GM19035 (cell line): ENCODE measurements around the gene SHISAL2A.

Source experiments
- ATAC-seq: cut with Tn5 transposase; IDR thresholded peaks from one replicate; pipeline ENCODE4 v1.9.1; 2021; ENCODE audit not compliant: unreplicated experiment

Gene SHISAL2A

DNA sequence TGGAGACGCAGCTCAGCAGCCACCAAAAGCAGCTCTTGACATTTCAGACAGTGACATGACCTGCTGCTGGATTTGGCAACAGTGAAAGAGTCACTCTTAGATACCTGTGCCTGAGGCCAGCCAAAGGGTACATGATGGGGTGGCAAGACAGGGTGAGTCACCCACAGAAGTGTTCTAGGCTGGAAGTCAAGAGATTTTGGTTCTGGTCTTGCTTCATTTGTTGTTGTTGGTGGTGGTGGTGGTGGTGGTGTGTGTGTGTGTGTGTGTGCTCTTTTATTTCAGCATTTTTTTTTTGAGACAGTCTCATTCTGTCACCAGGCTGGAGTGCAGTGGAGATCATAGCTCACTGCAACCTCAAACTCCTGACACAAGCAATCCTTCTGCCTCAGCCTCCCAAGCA, 25.8 kb downstream of the SHISAL2A start:
- ATAC-seq = no peak

DNA sequence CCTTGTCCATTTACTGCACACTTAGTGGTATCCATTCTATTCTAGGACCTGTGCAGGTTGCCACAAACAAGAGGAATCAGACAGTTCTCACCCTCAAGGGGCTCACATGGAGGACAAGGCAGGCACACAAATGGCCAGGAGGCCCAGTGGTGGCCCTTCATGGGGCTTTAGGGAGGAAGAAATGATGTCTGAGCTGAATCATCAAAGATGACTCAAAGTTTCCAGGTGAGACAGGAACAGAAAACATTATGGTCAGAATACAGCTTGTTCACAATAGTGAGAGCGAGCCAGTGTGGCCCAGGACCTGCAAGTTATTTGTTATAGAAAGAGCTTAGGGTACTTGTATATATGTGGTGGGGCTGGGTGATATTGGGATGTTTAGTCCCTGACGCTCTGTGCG, 26.4 kb downstream of the SHISAL2A start:
- ATAC-seq = peak; percentile 81

DNA sequence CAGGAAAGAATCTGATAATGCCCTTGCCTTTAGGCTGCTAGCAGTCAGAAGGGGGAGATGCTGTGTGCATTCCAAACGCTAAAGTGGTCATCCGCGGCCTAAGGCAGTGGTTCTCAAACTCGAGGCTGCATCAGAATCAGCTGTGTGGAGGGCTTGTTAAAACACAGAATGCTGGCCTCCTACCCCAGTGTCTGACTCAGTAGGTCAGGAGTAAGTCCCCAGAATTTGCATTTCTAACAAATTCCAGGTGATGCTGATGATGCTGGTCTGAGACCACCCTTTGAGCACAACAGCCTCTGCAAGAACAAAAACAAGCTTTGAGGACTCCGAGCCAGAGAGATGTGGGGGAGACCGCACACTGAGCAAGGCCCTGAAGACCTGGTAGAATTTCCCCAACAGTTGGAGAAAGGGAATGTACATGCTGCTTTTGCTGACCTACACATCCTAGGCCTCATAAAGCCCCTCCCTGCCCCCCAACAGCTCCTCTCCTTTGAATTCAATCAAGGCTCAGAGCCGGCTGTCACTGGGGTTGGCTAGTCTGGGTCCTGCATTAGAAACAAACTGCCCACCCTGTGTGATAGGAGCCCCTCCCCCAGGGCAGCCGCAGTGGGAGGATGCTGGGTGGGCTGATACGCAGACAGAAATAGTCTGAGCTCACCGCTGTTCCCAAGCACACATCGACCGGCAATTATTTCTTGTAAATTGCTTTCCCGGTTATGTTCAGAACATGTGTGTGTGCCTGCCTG, 27.1 kb downstream of the SHISAL2A start:
- ATAC-seq = no peak

DNA sequence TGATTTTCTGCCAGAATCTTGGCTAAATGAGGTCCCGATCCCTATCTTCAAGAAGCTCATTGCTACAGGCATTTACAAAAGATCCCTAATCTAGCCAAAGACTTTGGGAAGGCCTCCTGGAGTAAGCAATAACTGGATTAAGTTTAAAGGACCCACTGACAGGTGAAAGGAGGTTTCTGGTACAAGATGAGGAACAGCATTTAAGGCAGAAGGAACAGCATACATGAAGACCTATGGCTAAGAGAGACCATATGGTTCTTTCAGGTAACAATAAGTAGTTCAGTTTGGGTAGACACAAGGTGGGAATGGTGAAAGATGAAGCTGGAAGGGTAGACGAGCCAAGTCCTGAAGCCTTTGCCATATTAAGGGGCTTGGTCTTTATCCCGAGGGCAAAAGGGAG, 27.8 kb downstream of the SHISAL2A start:
- ATAC-seq = no peak

DNA sequence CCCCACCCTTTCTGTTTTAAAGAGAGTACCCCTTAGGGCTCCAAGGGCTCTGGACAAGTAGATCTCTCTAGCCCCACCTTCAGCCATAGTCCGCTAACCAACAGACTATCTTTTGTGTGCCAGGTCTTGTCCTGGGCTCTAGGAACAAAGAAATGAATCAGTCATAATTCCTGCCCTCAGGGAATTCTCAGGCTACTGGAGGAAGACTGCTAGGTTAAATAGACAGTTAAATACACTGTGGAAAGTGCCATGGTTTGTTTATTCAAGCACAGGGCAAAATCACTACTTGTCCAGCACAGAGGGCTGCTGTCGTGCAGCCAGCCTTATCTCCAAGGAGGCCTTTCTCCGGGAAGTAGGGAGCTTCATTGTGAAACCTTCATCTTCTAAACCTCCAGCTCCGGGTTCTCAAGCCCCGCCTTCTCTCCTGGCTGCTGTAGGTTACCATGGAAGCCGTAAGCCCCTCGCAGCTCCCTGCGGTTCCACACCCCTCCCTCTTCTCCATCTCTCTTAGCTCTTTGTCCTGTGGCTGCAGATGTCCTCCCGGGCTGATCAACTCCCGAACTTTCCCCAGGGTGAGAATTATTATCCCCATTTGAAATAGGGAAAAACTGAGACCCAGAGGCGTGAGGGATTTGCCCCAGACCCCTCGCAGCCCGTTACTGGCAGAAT, 29.8 kb downstream of the SHISAL2A start:
- no peak for ATAC-seq

DNA sequence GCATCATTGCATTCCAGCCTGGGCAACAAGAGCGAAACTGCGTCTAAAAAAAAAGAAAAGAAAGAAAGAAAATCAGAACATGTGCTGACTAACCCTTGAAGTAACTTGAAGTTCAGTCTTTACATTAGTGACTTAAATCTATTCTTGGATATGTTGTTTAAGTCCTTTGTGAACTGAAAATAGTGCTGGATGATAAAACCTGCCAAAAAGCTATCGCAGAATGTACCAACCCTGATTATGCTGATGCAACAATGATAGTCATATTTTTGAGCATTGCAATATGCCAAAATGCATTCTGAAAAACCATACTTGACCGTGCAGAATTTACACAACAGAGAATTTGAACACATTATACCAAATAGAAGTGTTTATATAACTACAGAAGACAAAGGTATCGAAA, 30.7 kb downstream of the SHISAL2A start:
- ATAC-seq = no peak

DNA sequence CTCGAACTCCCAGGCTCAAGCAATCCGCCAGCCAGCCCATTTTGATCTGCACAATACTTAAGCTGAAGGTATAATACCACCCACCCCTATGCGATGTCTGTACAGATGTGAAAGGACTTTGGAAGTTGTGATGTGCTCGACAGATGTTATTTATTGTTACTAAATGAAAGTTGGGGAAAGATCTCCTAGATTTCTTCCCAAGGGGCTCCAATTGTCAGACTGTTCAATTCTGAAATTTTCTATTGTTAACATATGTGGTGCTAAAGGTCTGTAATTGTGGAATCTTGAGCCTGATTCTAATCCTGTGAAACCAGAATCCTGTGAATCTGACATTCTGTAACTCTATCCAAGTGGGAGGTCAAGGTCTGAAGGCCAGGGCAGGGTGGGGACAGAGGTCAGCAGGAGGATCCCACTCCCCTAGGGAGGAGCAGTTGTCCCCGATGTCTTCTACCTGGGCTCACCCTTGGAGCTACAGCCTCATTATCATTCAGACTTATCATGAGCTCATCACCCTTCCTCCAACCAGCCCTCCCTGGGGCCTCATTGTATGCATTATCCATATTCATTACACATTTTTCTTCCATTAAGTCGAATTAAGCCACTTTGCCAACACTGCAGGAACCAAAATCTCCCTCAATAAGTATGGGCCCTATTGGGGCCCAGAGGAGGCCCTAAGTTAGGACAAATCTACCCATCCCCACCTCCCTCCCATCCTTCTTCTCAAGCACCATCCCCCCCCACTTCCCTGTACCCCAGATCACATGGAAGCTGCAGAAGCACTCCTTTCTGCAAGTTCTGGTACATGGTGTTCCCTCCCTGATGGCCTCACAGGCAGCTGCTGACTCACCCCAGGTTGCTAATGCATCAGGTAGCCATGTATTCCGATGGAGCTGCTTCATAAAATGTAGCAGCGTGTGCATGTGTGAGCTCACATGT, 32.3 kb downstream of the SHISAL2A start:
- no peak for ATAC-seq

DNA sequence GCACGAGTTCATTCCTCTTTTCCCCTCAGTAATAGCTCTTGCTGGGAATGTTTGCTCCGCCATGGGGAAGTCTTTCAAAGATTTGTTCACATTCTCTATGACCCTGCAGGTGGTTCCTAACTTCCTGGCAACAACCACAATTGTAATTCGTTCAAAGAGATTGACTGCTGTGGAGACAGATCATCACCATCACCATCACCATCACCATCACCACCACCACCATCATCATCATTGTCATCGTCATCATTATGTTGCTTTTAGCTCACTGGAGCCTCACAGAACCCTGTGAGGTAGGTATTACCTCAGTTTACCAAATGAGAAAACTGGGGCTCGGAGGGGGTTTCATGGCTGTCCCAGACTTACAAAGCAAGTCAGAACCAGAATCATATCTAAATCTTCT, 34.3 kb downstream of the SHISAL2A start:
- ATAC-seq = no peak

DNA sequence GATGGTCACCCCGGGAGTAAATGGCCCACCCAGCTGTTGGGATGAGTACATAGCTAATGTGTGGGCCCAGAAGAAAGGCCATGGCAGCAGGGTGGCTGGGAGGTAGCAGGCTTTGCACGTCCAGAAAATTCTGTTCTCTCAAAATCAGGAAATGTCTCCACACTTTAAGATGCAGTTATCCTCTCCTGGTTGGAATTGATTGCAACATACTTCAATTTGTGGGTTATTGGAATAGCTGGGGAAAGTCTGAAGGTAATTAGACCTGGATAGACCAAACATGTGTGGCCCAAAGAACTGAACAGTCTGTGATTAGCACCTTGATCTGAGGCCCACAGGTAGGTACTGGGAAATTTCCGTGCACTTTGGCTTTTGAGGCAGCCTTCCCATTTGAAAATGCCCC, 35.0 kb downstream of the SHISAL2A start:
- ATAC-seq = no peak

DNA sequence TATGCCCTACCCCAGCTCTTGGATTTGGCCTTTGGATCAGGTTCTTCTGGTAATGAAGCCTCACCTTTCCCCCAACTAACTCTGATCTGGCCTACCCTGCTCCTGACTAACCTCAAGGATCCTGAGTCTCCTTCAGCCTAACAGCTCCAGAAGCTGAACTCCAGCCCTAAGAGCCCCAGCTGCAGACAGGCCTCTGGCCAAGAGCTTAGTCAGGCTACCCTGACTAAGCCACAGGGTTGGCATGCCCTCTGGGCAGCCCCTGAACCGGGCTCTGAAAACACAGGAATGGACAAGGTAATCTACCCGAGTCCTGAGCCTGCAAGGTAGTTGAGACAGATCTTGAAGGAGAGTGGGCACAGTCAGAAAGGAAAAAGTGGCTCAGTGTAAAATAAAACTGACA, 35.7 kb downstream of the SHISAL2A start:
- no peak for ATAC-seq

DNA sequence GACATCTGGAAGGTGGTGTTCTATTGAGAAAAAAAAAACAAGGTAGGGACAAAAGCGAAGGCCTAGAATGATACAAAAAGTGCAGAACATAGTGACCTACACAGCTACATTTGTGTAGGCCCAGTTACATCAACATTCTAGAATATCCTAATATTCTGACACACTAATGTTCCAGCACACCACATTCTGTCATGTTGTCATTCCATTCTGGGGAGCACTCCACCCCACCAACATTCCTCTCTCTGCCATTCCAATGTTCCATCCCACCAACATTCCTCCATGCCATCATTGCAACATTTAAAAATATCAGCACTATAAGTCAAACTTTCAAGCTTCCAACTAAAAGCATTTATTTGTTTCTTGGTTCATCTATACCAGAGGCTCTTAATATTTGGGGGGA, 36.7 kb downstream of the SHISAL2A start:
- ATAC-seq = no peak

DNA sequence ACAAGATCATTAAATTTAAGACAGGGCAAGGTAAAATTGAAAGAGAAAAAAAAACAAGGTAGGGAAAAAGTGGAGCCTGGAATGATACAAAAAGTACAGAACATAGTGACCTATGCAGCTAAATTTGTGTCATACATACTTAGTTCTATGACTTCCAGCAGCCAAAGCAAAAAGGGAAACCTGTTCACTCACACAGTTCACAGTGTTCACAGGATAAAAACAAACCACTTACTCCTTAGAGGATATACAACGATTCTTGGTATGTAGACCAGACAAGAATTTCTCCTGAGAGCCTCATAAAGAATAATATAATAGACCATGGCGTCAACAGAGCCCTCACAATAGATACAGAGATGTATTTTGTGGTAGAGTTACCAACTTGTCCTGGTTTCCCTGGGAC, 37.6 kb downstream of the SHISAL2A start:
- no peak for ATAC-seq

DNA sequence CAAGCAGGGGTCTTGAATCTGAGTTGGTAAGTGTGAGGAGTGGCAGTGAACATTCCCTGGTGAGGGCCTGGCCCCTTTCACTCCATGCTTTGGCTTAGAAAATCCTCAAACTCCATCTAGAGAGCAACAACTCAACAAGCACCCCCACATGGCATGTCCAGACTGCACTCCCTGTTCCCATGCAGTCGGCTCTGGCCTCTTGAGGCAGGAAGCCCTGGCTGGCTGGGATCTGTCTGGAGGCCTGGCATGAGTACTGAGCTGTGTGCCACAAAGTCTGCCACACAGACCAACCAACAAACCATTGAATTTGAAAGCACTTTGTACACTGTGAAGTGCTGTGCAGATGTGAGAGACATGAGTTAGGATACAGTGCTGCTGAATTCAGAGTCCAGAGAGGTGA, 40.0 kb downstream of the SHISAL2A start:
- no peak for ATAC-seq

DNA sequence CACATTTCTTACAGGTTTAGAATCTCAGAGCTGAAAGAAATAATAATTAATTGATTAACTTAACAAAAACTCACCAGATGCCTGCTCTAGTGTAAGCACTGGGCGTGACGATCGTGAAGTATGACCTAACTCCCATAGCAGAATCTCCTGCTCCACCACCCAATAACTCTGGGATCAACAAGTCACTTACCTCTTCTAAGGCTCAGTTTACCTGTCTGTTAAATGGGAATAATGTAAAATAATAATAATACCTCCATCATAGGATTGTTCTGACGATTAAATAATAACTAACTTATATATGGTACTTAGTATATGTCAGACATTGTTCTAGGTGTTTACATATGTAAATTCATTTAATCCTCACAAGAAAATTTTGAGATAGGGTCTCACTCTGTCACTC, 40.5 kb downstream of the SHISAL2A start:
- ATAC-seq = no peak

DNA sequence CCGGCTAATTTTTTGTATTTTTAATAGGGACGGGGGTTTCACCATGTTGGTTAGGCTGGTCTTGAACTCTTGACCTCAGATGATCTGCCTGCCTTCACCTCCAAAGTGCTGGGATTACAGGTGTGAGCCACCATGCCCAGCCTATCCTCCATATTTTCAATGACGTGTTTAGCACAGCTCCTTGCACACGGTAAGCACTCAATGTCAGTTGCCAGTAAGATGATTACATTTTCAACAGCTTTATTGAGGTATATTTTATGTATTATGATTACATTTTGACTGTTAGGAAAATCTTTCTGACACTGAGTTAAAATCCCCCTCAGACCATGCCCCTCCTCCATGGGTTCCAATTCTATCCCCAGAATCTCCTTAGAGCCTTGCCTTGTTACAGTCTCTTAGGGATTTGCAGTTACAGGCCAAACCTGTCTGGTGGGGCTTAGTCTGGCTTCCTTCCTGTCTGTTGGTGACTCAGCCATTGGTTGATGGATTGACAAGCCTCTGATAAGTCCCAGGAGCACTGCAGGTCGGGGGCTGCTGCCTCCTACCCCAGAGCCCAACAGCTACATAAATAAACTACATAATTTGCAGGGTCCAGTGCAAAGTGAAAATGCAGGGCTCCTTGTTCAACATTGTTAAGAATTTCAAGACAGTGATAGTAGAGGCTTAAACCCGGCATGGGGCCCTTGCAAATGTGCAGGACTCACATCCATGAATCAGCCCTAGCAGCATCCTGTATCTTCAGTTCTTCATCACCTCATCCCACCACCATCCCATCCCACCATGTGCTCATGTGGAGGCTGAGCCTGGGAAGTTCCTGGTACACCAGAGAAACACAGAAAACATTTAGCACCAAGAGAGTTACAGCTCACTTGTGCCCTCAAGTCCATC, 41.8 kb downstream of the SHISAL2A start:
- no peak for ATAC-seq

DNA sequence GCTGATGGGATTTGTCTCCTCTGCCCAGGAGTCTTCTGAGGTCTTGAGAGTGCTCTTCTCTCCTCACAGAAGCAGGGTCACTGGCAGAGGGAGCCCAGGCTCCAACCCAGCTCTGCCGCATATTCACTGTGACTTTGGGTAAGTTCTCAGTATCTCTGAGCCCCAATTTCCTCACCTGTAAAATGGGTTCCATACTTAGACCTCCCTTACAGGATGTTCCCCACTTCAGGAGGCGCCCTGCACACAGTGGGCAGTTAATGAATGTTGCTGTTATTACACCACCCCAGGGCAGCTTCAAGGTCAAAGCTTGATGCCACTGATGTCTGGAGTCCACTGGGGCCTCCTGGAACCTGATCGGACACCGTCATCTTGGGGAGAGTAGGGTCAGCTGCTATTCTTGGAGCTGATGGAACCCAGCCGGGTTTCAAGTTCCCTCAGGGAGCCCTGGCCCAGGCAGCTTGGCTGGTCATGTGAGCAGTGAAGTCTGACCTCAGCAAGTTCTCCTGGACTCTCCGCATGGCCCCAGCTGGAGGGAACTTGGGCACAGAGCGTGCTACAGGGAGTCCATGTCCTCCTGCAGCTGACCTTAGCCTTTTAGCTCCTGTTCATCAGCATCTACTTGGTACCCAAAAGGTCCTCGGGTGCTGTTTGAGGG, 43.4 kb downstream of the SHISAL2A start:
- no peak for ATAC-seq

DNA sequence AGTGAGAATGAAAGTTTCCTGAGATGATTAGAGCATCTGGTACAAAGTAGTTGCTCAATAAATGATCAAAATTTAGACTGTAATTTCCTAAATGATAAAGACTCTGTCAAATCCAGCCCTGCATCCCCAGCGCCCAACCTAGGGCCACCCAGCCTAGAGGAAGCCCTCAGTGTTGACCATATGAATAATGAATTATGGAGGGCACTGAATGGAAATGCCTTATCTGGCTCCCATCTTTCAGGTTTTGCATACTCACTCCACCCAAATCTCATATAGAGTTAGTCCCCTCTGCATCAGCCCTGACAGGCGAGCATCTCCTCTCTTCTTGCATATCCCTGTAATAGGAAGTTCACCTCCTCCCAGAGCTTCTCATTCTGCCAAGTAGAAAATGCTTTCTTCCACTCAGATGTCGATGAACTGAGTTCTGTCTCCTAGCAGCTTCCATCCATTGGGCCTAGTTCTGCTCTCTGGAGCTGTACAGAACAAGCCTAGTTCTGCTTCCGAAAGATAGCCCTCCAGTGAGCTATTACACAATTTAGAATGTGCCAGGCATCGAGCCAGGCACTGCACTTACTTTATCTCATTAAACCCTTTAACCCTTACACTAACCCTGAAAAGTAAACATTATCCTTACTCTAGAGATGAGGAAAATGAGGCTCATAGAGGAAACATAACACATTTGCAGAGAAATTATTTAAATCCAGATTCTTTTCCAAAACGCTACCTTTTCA, 44.3 kb downstream of the SHISAL2A start:
- ATAC-seq = no peak

DNA sequence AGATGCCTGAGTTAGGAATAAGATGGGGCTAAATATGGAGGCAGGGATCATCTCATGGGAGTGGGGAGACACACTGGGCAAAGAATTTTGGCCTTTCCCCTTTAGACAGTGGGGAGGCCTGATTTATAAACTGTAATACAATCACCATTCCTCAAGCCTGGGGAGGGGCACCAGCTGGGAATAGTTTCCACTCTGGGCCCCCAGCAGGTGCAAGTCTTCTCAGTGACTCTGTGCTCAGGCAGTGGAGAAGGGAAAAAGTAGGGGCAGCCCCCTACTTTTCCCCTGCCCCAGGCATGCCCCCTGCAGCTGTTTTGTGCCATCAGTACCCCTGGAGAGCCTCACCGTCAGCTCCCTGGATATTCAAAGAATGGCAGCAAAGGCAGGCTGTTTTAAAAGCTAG, 46.1 kb downstream of the SHISAL2A start:
- ATAC-seq = no peak

DNA sequence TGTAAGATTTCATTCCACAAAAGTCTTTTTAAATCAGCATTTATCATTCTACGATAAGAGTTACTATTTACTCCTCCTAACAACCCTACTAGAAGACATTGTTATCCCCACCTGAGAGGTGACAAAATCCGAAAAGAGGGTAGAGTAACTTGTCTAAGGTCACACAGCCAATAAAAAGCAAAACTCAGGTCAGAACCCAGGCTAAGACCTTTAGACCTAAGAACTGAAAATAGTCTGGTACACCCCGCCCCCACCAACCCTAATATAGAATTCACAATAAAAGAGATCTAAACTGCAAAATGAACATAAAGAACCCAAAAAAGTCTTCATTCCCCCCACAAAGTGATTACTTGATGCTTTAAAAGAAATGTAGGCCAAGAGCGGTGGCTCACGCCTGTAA, 46.5 kb downstream of the SHISAL2A start:
- no peak for ATAC-seq

DNA sequence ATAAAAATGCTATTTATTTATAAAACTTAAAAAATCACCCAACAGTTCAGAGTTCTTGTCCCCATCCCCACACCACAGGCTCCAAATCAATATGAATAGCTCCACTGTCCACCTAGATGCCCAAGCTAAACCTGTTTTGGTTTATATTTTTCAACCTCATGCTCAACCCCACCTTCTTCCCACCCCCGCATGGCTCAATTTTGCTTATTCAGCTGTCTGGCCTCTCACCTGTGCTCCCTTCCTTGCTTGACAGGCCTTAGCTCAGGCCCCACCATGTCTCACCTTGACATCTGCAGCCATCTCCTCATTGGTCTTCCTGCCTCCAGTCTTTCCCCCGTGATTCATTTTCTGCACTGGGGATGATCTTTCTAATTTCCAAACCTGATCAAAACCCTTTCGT, 47.4 kb downstream of the SHISAL2A start:
- ATAC-seq = no peak
